NCI-H2081 treated with DMSO at 0.1 percent for 48 hours (cell line): ENCODE measurements around the gene LSAMP.
"Not testable (repeated sequence)": the region's sequence is repeated elsewhere in the genome, so short reads cannot be mapped to it uniquely, and the experiment has no call there.

Source experiments
- DNase-seq: peaks from one replicate; lab custom pipeline; 2025; lab: John Stamatoyannopoulos, UW

LSAMP gene

DNA sequence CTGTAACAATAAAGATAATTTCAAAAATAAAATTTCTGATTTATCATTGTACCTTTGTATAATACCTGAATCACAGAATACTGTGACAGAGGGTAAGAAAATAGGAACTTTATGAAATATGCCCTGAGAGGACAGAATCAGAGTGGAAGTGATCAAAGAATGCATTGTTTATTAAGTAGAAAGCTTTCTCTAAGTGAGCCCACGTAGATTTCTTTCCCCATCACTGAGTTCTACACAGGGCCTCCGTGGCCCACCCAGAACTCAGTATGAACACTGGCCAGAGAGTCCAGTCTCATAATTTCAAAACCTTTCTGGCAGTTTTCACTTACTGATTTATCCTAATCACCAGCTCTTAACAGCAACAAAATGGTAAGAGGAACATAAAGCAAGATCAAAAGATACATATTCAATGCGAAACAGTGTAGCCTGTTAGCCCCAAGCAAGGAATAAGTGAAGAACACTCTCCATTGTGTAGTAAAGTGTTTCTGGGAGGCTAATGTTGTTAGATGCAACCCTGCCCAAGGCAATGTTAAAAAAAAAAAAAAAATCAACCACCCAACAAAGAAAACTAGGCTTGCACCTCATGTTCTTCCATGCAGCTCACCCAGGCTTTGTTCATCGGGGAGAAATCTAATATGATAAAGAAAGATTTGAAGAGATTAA is 341.3 kb downstream of the LSAMP start:
- no peak for DNase-seq

DNA sequence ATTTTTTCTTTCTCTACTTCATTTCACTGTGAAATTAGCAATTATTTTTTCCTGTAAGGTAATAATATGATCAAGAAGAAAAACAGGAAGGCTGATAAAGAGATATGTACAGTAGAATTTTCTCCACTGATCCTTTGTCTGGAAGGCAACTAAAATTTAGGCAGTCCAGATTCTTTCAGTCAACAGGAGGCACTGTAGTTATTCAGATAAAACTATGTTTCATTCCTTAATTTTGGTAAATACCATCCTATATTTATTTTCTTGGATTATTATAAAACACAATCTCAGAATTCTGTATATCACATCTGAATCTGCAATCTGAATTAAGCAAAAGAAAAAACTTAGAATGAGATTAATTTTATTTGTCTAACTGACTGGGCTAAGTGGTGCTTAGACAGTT is 343.2 kb downstream of the LSAMP start:
- DNase-seq: no peak

DNA sequence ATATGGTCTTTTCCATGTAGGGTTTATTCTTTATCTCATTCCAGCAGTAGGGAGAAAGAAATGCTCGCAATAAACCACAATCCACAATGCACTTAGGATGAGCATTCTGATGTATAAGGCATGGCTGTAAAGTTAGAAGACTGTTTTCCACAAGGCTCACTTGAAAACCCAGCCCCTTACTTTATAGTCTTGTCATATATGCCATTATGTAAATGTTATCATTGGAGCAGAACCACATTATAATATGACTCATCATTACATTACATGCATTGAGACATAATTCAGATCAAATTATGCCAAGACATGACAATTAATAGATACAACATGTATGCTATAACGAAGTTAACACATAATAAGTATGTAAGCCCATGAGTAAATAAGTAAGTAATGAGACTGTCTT is 348.1 kb downstream of the LSAMP start:
- no peak for DNase-seq

DNA sequence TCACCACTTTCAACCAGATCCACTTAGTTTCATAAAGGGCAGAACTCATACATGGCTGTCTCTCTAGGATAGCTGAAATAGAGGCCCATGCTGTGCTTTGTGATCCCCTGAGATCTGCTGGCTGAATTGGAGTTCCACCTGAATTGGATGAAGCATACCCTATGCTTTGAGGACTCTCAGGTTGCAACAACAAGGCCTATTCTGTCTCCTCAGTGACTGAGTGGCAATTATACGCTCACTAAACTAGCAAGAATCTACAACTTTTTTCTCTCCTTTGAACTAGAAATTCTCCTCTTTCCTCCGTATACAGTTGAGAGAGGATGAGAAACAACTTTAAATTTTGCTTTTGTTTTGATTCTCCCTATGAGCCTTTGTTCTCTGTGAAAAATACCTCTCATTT is 348.7 kb downstream of the LSAMP start:
- DNase-seq: no peak

DNA sequence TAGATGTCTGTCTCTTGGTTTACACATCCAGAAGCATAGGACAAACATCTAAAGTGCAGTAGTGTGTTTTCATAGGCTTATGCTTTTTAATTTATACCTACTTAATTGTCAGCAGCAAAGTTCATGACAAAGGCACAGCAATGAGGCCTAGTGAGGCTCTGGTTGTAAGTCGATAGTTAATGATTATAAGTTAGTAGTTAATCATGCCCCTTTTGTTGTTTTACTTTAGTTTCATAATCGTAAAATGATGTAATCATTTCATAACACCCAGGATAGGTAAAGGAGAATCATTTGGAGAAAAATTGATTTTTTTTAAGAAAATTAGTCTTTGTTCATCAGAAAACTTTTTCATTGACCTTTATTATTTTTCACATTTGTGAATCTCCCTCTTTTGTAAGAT is 351.9 kb downstream of the LSAMP start:
- DNase-seq: no peak

DNA sequence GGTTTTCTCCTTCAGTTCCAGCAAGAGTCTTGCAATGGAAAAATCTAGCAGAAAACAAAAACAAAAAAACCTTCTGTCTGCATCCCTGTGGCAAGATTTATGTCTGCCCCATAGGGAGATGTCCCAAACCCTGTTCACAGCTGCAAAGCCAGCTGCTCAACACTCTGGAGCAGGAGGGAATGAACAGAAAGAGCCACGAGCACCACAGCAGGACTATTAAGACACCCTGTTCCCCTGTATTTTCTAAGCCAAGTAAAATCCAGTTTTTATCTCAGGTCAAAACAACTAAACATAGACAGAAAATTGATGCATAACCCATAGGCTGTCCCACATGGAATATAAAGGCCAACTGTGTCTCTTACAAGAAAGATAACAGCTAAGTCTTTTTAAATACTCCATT is 357.9 kb downstream of the LSAMP start:
- no peak for DNase-seq

DNA sequence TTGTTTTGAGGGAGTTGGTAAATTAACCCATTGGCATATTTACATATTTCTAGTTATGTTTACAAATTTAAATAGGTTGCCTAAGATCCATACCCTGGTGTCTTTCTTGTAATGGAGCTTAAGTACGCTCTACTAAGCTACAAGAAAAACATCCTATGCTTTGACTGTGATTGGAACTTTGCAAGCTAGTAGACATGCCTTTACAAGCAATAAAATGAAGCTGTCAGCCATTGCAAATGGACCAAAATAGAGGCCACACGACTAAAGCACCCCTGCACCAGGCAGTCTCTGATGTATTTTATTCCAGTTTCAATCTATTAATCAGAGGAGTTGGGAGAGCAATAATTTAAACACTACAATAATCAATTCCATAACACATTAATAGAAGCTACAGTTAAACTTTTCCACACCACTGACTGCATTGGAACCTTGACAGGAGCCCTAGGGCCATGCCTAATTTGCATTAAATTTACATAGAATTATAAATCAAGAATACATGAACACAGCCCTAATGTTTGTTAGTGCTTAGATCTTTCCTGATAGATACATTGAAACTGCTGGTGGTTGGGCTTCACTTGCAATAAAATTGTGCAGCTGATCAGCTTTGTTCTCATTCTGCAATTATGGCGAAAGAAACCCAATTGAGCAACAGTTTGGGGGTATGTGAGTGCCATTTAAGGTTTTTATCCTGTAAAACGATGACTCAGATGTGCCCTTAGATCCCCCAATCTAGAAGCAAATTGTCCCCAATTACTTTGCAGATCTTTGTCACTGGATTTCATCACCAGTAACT is 360.1 kb downstream of the LSAMP start:
- no peak for DNase-seq

DNA sequence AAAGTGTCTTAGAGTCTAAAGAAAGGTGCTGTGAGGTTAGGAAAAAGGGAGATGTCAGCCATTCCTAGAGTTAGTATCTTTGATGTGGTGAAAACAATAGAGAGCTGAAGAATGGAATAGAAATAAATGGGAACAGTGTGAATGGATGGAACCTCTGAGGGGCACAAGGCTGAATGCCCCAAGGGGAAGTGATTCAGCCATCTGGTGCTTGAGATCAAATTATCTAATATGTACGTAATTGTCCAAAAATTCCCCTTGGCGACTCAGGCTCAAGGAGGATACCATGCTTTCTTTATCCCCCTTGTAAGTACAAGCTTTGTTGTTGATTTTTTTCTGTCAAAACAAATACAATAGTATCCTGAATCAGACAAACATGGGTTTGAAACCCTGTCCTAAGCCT is 361.6 kb downstream of the LSAMP start:
- no peak for DNase-seq

DNA sequence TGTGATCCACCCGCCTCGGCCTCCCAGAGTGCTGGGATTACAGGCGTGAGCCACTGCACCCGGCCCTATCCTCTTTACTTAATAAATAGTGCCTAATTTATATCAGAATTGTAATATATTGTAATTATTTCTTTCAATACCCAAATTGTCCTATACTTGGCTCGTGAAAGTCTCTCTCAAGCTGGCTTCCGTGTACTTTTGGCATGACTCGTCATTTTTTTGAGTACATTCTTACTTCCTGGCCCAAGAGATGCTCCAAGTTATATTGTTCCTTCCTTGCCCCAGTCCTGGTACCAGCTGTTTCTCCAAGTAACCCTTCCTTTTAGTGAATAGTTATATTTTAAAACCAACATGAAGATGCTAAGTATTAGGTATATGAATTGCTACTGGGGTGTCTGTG is 366.7 kb downstream of the LSAMP start:
- DNase-seq: no peak

DNA sequence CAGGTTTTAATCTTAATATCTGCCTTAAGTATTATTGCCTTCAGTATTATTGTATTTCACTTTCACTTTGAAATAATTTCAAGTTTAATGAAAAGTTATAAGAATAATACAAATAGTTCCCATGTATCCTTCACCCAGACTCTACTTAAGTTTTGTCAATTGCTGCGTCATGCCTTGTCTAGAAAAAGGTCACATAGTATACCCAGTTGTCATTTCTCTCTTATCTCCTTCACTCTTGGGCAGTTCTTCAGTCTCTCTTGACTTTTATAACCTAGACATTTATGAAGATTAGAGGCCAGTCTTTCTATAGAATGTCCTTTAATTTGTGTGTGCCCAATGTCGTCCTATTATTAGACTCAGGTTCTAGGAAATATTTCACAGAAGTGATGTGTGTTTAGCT is 367.7 kb downstream of the LSAMP start:
- DNase-seq: no peak

DNA sequence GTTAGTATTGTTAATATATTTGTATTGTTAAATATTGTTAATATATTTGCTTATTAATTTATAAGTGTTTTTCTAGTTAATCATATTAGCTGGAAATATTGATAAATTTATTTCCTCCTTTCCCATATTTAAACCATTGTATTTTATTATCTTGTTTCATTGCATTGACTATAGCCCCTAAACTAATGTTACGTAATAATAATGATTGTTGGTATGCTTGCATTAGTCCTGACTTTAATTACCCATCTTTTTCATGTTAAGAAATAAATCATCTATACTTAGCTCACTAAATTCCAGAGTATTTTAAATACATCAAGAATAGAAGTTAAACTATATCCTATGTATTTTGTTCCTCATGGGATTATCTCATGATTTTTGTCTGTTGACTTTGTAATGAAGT is 368.2 kb downstream of the LSAMP start:
- DNase-seq: no peak

DNA sequence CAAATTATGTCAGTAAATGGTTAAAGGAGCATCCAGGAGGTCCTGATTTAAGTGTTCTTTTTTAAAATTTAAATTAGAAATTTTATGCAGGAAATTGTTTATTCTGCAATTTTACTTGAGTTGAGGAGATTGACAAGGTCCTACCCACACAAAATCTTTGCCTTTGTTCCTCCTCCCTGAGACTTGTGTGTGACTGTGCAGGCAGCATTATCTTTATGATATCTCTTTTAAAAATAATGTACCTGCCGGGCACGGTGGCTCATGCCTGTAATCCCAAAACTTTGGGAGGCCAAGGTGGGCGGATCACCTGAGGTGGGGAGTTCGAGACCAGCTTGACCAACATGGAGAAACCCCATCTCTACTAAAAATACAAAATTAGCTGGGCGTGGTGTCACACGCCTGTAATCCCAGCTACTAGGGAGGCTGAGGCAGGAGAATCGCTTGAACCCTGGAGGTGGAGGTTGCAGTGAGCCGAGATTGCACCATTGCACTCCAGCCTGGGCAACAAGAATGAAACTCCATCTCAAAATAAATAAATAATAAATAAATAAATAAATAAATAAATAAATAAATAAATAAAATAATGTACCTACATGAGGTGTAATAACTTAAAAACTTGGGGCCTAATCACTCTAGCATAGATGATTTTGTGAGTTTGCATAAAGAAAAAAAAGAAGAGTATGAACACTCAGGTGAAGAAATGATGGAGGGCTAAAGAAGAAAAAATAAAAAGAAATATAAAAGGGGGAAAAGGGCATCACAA is 374.6 kb downstream of the LSAMP start:
- not testable (repeated sequence) for DNase-seq

DNA sequence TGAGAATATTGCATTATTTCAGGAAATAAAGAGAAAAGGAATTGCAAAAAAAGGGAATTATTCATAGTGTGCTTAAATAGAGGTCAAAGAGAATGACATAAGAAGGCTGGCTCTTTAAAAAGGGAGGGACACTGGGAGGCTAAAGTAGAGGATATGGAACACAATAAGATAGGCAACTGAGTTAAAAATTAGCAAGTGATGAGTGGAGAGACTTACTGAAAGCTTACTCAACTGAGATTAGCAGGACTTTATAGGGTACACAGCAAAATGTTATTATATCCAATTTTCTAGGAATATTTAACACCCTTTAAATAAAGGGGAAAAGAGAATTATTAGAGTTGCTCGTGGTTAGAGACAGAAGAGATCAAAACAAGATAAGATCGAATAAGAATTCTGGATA is 375.2 kb downstream of the LSAMP start:
- no peak for DNase-seq

DNA sequence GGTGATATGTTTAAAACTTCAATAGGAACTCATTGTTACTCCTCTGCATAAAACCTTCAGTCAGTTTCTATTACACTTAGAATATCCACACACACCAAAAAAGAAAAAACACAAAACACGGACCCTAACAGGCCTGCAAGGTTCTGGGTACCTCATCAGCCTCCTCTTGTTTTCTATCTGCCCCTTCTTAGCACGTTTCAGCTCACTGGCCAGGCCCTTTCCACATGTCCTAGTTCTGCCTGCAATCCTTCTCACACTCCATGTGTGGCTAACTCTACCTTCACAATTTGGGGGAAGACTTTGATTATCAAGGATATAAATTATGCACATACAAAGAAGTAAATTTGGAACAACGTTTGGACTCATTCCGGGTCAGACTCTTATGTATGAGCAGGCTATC is 376.3 kb downstream of the LSAMP start:
- no peak for DNase-seq

DNA sequence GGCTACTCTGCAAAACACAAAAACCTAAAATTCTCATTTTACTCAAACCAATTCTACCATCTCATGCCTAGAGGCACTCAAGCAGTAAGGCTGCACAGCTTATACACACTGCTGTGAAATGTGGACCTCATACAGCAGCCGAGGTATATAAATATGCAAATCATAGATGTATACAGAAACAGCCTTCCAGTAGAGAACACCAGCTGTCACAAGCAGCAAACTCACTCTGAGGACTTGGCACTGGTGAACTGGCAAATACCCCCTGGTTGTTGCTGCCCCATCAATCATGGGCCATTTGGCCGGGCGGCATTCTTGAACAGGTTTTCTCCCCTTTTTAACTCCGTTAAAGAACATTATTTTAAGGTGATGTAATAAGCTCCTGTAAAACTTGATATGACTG is 378.0 kb downstream of the LSAMP start:
- DNase-seq: no peak

DNA sequence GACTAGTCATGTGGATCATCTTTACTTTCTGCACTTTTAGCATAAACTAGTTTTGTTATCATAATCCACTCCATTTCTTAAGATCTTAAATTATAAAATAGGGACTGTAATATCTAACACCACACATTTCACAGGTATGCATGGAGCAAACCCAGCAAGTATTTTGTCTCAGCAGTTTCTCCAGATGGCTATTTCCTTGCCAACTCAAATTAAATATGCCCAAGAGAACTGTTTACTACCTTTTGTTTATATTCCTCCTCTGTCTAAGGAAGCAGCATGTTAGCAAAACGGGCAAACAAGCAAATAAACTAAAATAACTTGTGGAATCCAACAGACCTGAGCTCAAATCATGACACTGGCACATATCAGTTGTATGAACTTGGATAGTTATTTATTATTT is 379.8 kb downstream of the LSAMP start:
- DNase-seq: no peak

DNA sequence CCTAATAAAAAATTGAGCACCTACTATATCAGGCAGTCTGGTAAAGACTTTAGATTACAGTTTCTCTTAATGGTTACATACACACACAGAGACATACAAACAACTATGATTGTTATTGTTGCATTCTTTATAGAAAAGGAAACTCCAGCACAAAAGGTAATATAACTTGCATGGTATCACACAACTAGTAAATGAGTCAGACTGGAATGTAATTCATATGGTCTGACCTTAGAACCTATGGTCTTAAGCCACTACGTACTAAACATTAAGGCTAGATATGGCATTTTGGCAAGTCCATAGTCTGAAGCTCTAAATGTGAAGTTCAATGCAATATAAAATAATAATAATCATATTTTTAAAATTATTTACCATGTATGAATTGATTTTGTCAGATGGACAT is 380.6 kb downstream of the LSAMP start:
- DNase-seq: no peak

DNA sequence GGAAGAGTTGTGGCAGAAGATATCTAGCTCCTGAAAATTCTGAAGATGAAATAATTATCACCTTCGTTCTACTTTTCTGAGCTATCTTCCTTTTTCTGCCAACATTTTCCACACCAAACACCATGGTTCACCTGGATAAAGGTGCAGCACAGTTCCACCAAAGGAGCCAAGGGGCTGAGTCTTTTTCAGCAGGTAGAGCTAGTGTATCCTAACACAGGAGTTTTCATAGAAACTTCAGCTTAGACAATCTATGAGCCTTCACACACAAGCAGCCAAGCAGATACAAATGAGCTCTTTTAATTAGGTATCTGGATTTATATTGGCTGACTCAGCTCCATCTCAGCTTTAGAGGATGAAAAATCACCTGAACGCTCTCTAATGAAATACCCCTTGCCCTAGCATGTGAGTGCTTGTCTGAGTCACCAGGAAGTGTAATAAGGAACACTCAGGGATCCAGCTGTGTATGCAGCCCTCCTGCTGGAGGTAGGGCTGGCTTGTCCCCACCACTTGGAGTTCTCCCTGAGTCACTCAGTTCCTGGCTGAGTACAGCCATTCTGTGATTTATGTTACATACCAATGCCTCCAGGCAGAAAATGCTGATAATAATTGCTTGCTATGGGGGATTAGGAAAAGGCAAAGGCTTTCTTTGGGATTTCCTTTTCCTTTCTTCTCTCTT is 385.7 kb downstream of the LSAMP start:
- no peak for DNase-seq

DNA sequence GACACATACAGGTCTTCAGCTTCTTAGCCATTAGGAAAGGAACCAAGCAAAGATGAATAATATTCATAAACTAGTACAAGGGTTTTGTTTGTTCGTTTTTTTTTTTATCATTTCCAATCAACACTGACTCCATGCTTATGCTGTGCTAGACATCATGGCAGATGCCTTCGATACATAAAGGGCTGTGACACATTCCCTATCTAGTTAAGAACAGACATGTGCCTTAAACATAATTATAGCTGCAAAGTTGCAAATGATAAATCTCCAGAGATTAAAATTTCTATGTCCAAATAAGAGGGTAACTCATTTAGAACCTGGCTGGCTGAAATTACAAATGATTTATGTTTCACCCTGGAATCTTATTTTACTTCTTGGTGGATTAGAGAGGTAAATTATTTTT is 386.4 kb downstream of the LSAMP start:
- no peak for DNase-seq

DNA sequence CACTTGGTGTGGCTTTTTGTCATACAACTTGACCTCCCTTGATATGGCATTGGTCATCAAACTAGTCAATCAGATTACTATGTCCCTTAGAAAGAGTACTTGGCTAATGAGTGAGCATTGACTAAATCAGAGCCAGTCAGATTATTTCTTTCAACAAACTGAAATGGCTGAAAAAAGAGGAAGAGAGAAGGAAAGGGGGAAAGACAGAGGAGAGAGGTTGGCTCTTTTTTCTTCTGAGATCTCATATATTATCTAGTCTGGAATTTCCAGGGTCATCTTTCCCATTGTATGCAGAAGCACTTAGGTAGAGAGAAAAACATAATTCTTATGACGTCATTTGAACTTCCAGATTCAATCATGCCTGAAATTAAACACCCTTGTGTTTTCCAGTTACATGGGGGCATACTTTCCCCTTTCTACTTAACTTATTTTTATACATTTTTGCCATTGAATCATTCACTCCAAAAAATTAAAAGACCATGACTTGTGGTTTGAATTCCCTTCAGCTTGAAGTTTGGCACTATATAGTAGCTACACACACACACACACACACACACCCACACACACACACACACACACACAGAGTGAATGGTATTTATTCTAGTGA is 387.8 kb downstream of the LSAMP start:
- no peak for DNase-seq

DNA sequence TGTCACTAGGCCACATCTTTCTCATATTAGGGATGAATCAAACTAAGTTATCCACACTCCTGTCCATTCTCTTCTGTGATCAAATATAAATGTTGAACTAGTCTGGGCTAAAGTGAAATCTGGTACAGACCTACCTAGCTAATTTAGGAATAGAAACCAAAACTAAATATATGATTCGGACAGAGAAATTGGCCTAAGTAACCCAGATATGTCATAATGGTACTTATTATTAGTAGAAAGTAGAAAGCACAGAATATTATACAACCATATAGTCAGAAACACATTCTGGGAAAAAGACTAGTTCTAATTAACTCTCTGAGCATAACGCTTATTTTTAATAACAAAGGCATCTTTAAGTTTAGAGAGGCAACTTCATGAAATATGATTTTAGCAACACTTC is 389.0 kb downstream of the LSAMP start:
- no peak for DNase-seq

DNA sequence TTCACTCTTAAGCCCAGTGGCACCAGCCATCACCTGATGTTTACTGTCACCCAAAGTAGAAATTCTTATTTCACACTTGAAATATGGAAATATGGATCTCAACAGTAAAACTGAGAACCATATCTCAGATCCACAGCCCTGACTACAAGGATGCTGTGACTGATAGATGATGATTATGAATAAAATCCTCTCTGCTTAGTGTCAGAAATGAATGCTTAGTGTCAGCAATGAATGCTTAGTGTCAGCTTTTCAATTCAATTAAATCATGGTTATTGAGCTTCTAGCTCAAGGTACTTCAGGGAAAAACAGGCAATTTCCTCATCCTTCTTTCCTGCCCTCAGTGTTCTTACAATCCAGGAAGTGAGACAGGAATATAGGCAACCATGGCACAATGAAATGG is 392.3 kb downstream of the LSAMP start:
- no peak for DNase-seq
